DMS53 treated with DMSO at 0.1 percent for 48 hours (cell line): ENCODE measurements around the gene PRKN.

ENCODE experiments used
- DNase-seq: peaks from one replicate; lab custom pipeline; 2025; ENCODE audit not compliant: unreplicated experiment; lab: John Stamatoyannopoulos, UW

Gene PRKN

DNA sequence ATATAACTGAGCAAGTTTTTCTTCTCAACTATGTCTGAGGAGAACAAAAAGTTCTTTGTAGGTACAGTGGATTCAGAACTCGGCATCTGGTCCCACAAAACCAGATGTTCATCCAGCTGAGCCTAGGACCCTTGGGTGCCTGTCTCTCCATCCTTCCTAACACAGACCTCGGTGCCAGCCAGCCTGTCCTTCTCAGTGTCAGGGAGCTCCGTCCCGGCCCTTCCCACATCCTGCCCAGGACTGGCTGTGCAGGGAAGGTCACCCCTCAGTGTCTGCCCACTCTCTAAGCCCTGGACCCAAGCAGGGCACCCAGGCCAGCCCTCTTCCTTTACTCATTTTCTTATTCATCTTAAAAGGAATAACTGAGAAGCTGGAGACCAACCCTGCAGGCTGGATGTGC, 1421.7 kb downstream of the PRKN start:
- no peak for DNase-seq

DNA sequence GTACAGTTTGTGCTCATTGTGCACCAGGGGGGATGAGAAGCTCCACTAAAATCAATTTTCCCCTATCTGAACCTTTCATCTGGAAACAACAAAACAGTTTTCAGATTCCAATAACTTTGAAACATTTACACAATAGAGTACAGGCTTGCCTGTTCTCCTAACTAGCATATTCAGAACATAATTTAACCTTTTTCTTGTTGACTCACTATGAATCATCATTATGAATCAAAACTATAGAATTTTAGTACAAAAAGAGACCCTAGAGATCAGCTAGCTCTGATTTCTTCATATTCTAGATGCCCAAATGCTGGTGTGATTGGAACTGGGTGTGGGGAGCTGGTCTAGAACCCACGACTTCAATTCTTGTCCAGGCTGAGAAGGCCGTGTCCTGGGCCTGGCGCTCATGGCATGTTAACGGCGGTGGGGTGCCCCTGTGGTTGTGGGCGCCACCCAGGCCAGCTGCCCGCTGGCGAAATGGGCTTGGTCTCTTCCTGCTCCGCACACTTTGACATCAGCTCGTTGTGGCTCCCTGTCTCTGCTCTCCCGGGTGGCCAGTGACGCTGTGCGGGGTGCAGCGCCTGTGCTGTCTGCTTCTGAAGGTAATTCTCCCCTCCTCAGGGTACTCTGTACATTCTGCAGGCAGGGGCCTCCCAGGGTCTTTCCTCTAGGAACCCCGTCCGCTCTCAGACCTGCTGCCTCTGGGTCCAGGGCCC, 1423.8 kb downstream of the PRKN start:
- no peak for DNase-seq

DNA sequence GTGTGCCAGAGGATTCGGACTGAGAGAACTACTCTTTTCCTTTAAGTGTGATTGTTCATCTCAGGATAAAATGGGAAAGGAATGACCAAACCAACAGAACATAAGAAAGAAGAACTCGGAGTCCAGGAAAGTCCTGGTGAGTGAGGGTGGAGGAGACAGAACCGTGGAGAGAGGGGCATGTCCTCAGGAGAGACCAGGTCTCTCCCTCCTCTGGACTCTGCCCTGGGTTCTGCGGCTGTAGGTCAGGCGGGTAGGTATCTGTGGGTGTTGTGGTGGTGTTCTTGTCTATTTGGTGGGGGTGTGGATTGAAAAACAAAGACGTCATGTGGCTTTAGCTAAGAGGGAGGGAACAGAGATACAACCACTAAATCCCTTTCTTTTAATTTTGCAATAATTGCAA, 1424.6 kb downstream of the PRKN start:
- DNase-seq: no peak

DNA sequence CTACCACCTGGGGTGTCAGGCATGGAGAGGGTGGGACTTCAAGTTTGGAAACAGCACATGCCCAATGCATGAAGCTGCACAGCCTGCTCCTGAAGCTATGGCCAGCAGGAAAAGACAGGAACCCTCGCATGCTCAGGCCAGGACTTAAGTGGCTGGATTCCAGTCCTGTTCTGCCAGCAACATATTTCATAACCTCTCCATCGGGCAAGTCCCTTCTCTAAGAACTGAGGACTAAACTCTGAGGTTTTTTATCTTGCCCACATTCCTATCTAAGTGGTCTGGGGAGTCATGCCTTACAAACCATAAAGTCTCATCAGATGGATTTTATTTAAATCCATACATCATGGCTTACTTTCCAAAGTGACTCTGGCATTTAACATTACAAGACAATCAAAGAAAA, 1426.2 kb downstream of the PRKN start:
- DNase-seq: no peak

DNA sequence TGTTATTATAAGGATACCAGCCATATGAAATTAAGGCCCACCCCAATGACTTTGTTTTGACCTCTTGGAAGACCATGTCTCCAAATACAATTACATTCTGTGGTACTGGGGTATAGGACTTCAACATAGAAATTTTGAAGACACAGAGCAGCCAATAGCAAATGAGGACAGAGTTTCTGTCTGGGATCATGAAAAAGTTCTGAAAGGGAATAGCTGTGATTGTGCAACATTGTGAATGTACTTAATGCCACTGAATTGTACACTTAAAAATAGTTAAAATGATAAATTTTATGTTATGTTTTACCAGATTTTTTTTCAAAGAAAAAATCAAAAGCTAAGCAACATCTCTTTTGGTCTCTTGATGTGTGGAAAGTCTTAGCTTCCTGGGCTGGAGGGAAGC, 1426.7 kb downstream of the PRKN start:
- no peak for DNase-seq

DNA sequence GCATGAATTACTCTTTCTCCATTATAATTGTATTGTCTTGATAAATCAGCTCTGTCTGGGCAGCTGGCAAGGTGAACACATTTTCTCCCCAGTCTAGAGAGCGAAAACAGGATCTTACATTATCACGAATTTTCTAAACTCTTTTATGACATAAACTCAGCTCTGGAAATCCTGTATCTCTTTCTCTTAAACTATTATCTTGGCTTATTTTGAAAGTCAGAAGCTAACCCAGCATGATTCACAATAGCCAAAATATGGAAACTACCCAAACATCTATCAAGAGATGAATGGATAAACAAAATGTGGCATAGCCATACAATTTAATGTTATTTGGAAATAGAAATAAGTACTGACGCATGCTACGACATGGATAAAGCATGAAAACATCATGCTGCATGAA, 1427.8 kb downstream of the PRKN start:
- DNase-seq: no peak
